Measurements from ENCODE around the gene ASIC4.

ASIC4 gene

GRCh38 chr2:219514196-219514761 lies at the start of gene ASIC4:
Gene ASIC4, plus strand, starts transcription at chr2:219514482. Its CDS starts 243 bp downstream, at chr2:219514725.
- DNase-seq (ENCODE audit: low spot score), result no peak
- no peak within 1 kb of the TSS for H3K4me3 ChIP-seq (ENCODE audit: severe bottlenecking)

GRCh38 chr2:219465659-219466561 lies 48.4 kb upstream of the ASIC4 start:
- no peak for TF ChIP-seq CTCF (IDR thresholded peaks at IDR 0.05; ENCODE audit: poor library complexity, severe bottlenecking)
- Histone ChIP-seq H3K27me3 (ENCODE audit: insufficient read depth, poor library complexity, severe bottlenecking) (no peaks in the 10 kb centered on the region), H3K4me1 (ENCODE audit: insufficient read depth, poor library complexity, severe bottlenecking) (peaks cover 17% of the 10 kb centered on the region), H3K4me3 (ENCODE audit: severe bottlenecking) (no peak overlapping the region), H3K9me3 (ENCODE audit: severe bottlenecking) (no peaks in the 10 kb centered on the region), H3K36me3 (ENCODE audit: low read depth) (peaks cover 10% of the 10 kb centered on the region; the same call in 1 of the 2 replicates), H3K27ac (ENCODE audit: poor library complexity, severe bottlenecking) (no peak overlapping the region)
- DNase-seq (ENCODE audit: low spot score) (no peak), ATAC-seq (ENCODE audit: low read depth) (no peak)

More at GRCh38 chr2:219514196-219514761, at the start of gene ASIC4:
- Histone ChIP-seq H3K4me1 (ENCODE audit: insufficient read depth, poor library complexity, severe bottlenecking) (no peaks in the 10 kb centered on the region), H3K27ac (ENCODE audit: poor library complexity, severe bottlenecking) (no peak within 1 kb of the TSS), H3K9me3 (ENCODE audit: severe bottlenecking) (no peaks in the 10 kb centered on the region), H3K27me3 (ENCODE audit: insufficient read depth, poor library complexity, severe bottlenecking) (peaks cover 60% of the 10 kb centered on the region), H3K36me3 (ENCODE audit: low read depth) (no peaks in the 10 kb centered on the region)
- ATAC-seq (ENCODE audit: low read depth), result no peak
- TF ChIP-seq CTCF (IDR thresholded peaks at IDR 0.05; ENCODE audit: poor library complexity, severe bottlenecking), result no peak

GRCh38 chr2:219466816-219467735 lies 47.2 kb upstream of the ASIC4 start:
- H3K4me1 ChIP-seq (ENCODE audit: insufficient read depth, poor library complexity, severe bottlenecking), result peaks cover 17% of the 10 kb centered on the region
- H3K27ac ChIP-seq (ENCODE audit: poor library complexity, severe bottlenecking), result no peak overlapping the region
- ATAC-seq (ENCODE audit: low read depth), result peak; percentile 24; the same call in 1 of the 3 replicates
- H3K36me3 ChIP-seq (ENCODE audit: low read depth), result peaks cover 7% of the 10 kb centered on the region; the same call in 1 of the 2 replicates
- H3K27me3 ChIP-seq (ENCODE audit: insufficient read depth, poor library complexity, severe bottlenecking), result no peaks in the 10 kb centered on the region
- no peak for TF ChIP-seq CTCF (IDR thresholded peaks at IDR 0.05; ENCODE audit: poor library complexity, severe bottlenecking)
- no peaks in the 10 kb centered on the region for H3K9me3 ChIP-seq (ENCODE audit: severe bottlenecking)
- H3K4me3 ChIP-seq (ENCODE audit: severe bottlenecking), result no peak overlapping the region
- no peak for DNase-seq (ENCODE audit: low spot score)

GRCh38 chr2:219467736-219468075 lies 46.6 kb upstream of the ASIC4 start:
- no peaks in the 10 kb centered on the region for H3K9me3 ChIP-seq (ENCODE audit: severe bottlenecking)
- H3K4me1 ChIP-seq (ENCODE audit: insufficient read depth, poor library complexity, severe bottlenecking), result peaks cover 17% of the 10 kb centered on the region
- H3K27ac ChIP-seq (ENCODE audit: poor library complexity, severe bottlenecking), result no peak overlapping the region
- TF ChIP-seq CTCF (IDR thresholded peaks at IDR 0.05; ENCODE audit: poor library complexity, severe bottlenecking), result no peak
- ATAC-seq (ENCODE audit: low read depth), result peak; percentile 14; the same call in 1 of the 3 replicates
- H3K36me3 ChIP-seq (ENCODE audit: low read depth), result 0 out of 2 replicates have a peak, but pooled peaks cover under 1% of the 10 kb centered on the region
- DNase-seq (ENCODE audit: low spot score), result no peak
- no peaks in the 10 kb centered on the region for H3K27me3 ChIP-seq (ENCODE audit: insufficient read depth, poor library complexity, severe bottlenecking)
- H3K4me3 ChIP-seq (ENCODE audit: severe bottlenecking), result no peak overlapping the region

Data from RWPE2 (cell line).